GM06990 (cell line): ENCODE results near the gene ZBTB21.

ENCODE experiments used
- DNase-seq: peaks from one replicate; pipeline ENCODE4 v3.0.0-alpha.2; 2011; ENCODE audit not compliant: insufficient read length; ENCODE audit errors: extremely low read depth
- H3K27me3 ChIP-seq: replicated peaks from 2 replicates; pipeline ENCODE4 v1.6.0; 2011; ENCODE audit warnings: low read length; ENCODE audit not compliant: control insufficient read depth, insufficient read depth
- H3K36me3 ChIP-seq: 2 replicates; pipeline ENCODE4 v1.5.1; 2011; ENCODE audit warnings: low read length; ENCODE audit not compliant: control insufficient read depth, insufficient read depth
- H3K4me3 ChIP-seq: replicated peaks from 2 replicates; pipeline ENCODE4 v1.5.1; 2011; ENCODE audit warnings: low read depth, mild to moderate bottlenecking, control low read depth, low read length
- CTCF ChIP-seq: IDR thresholded peaks from 2 replicates; pipeline ENCODE4 v1.5.1; 2011; ENCODE audit warnings: low read length, control low read depth, mild to moderate bottlenecking, inconsistent platforms; ENCODE audit not compliant: insufficient read depth, poor library complexity, severe bottlenecking

The ZBTB21 gene

GRCh38 chr21:41940431-41940830, 69.7 kb downstream of the ZBTB21 start:
- Histone ChIP-seq H3K4me3 (no peak overlapping the region), H3K36me3 (no peaks in the 10 kb centered on the region), H3K27me3 (no peaks in the 10 kb centered on the region)
- DNase-seq: no peak
- TF ChIP-seq CTCF: no peak

GRCh38 chr21:41939391-41939790, 70.8 kb downstream of the ZBTB21 start:
- H3K27me3 ChIP-seq: no peaks in the 10 kb centered on the region
- no peak for TF ChIP-seq CTCF
- DNase-seq: no peak
- H3K36me3 ChIP-seq: no peaks in the 10 kb centered on the region
- no peak overlapping the region for H3K4me3 ChIP-seq
